GM18873 (cell line): Measurements from ENCODE around the gene INF2.
"Not testable (repeated sequence)": the region's sequence is repeated elsewhere in the genome, so short reads cannot be mapped to it uniquely, and the experiment has no call there.

Source experiments
- ATAC-seq: cut with Tn5 transposase; IDR thresholded peaks from one replicate; pipeline ENCODE4 v1.9.1; 2021; ENCODE audit warnings: mild to moderate bottlenecking, moderate library complexity, moderate number of reproducible peaks; ENCODE audit not compliant: unreplicated experiment, low FRiP score

INF2 gene

GRCh38 chr14:104717137-104717536, 27.7 kb downstream of the INF2 start:
- no peak for ATAC-seq

DNA sequence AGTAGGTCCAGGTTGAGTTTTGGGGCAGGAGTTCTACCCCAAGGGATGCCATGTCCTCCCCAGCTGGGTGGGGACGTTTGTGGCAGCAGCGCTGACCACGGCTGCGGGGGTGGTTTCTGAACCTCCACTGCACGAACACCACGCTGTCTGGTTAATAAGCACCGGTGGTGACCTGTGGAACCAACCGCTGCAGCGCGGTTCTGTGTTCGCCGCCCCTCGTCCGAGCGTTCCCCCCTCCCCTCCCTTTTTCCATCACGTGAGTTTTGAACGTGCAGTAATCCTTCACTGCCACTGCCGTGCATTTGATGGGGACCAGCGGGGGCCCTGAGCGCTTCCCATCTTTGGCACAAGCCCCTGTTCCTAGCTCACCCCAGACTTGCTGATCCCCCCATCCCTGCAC, 28.2 kb downstream of the INF2 start:
- no peak for ATAC-seq

- ATAC-seq: no peak
Measured at GRCh38 chr14:104718147-104718546, 28.7 kb downstream of the INF2 start.

GRCh38 chr14:104718871-104719270, 29.5 kb downstream of the INF2 start:
- no peak for ATAC-seq

GRCh38 chr14:104719343-104719742, 29.9 kb downstream of the INF2 start:
- no peak for ATAC-seq

- ATAC-seq: no peak
Measured at GRCh38 chr14:104721505-104722431, 32.4 kb downstream of the INF2 start.

DNA sequence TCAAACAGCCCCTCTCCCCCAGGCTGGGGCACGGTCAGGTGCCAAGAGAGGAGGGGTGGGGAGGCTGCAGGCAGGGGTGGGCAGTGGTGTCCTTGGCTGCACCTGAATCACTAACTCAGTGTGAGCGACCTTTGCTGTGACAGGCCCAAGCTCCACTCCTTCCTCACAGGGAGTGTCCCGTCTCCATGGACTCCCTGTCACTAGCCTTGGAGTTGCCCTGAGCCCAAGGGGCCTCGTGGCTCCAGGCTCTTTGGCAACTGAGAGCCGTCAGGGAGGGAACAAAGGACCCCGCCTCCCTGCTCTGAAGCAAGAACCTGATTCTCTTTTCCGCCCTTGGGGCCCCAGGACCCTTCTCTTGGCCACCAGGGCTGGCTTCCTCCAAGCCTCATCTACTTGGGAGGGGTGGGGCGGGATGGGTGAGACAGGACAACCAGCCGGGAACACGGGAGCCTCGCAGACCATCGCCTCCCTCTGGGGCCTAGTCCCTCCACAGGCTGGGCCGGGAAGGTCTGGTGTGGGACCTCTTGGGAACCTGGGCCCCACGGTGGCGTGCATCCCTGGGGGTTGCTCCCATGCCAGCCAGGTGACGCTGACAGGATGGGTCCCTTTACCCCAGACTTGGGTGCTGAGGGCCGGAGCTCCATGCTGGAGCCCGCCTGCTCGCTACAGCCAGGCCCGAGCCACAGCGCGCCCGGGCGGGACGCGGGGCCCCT, 33.7 kb downstream of the INF2 start:
- no peak for ATAC-seq

DNA sequence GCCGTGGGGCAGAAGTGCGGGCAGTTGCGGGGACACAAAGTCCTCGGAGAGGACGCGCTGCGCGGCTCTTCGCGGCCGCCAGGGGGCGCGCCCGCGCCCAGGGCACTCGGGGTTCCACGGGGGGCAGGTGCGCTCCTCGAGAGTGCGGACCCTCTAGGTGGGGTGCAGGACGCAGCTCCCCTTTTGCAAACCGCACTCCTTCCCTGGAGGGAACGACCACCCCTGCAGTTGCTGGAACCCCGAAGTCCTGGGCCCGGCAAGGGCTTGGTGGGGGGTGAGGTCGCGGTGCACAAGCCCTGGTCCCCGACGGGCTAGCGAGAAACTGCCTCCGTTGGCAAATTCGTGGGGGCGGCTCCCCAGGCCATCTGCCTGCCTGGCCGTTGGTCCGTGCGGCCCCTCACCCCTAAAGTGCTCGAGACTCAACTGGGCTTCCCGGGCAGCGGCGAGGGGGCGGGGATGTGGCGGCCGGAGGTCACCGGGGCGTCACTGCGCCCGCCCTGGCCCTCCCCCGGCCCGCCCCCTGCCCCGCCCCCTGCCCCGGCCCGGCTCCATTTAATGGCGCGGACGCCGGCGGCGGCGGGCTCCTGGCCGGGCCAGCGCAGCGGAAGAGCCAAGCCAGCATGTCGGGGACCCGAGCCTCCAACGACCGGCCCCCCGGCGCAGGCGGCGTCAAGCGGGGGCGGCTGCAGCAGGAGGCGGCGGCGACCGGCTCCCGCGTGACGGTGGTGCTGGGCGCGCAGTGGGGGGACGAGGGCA, 34.4 kb downstream of the INF2 start, which contains the start of gene ADSS1:
ADSS1 (plus strand) TSS at position 579 of the 756 bp plus-strand sequence; CDS start at position 621, 42 bp downstream.
- no peak for ATAC-seq

- no peak for ATAC-seq
Measured at GRCh38 chr14:104724407-104724980, 35.1 kb downstream of the INF2 start.

- ATAC-seq: no peak
Measured at GRCh38 chr14:104724981-104725771, 35.8 kb downstream of the INF2 start.

DNA sequence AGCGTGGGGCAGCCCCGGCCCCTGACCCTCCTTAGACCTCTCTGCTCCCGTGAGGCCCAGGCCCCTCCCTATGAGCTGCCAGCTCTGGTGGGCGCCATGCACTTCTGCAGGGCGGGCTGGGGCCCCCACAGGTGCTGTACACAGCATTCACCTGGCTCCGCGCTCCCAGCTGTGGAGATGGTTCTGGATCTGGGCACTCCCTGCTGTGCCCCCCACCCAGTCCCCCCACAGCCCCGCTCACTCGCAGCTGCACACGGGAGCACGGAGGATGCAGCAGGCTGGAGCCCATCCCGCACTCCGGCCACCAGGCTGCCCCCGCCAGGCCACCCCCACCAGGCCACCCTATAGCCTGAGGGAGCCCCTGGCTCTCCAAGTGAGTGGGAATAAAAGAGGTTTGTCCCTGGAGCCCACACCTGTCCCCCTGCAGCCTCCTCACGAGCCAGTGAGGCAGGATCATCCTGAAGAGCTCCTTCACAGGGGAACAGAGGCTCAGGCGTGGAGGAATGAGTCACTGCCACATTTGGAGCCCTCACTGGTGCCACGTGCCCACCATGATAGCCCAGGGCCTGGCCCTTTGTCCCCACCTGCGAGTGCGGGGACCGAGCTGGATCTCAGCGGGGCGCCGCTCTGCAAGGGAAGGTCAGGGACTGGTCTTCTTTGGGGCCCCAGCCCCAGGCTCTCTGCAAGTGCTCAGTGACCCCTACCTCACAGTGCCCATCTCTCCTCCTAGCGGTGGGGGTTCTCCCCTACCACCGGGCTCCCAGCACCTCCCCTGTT, 36.5 kb downstream of the INF2 start:
- no peak for ATAC-seq

DNA sequence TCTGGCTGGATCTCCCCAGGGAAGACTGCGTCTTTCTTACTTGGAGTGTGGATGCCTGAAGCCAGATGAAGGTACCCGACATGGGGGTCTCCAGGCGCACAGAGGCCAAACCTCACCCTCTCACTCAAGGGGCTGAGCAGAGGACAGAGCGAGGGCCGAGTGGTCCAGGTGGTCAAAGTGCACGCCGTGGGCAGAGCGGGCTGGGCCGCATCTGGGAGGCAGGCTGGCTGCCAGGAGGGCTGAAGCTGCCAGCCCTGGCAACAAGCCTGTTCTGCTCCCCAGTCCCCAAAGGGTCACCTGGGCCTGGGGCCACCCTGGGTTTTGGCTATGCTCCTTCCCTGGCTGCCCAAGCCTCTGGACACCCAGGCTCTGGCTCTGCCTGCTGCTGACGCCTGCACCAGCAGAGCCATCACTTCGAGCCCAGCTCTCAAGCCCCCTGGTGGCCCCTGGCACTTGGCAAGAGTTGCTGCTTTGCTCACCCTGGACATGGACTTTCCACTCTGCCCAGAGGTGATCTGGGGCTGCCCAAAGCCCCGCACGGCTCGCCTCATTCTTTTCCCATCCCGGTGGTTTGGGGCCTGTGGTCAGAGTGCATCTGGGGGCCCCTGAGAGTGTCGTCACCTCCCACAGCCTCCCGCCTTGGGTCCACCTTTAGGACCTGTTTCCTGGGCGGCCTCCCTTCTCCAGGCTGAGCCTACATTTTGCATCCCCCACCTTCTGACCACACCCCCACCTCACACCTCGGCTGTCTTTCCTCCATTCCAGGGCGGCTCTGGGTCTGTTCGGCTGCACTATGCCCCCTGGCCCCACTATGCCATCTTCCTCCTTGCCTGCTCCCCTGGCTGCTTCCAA, 37.4 kb downstream of the INF2 start:
- no peak for ATAC-seq

DNA sequence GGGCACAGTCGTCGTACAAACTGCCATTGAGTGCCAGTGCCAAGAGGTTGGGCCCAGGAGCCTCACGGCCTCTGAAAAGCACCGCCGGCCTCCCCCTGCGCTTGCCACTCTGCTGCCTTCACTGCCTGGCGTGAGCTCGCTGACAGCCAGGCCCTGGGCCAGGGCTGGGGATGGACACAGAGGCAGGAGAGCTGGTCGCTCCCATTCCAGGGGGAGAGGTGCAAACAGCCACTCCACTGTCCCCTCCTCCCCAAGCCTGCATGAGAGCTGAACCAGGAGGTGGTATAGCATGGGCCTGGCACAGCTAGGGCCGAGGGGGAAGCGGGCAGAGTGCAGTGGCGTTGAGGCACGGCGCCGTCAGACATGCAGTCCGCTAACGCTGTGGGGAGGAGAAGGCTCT, 39.2 kb downstream of the INF2 start:
- no peak for ATAC-seq

GRCh38 chr14:104729176-104729834, 39.9 kb downstream of the INF2 start:
- ATAC-seq: not testable (repeated sequence)

DNA sequence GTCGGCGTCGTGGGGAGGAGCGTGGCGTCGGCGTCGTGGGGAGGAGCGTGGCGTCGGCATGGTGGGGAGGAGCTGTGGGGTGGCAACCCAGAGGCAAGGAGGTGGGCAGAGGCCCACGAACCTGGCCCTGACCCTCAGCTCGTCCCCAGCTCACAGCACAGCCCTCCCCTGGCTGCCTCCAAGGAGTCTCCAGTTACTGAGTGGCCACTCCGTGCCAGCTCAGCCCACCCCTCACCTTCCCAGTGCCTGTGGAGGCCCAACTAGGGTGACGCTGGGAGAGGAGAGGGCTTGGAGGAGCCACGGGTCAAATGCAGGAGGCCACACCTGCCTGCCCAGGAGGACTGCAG, 40.4 kb downstream of the INF2 start:
- ATAC-seq: no peak

- no peak for ATAC-seq
Measured at GRCh38 chr14:104730487-104730886, 41.1 kb downstream of the INF2 start.
